GM23248 (cell line): ENCODE results near the gene ZSWIM5. TPM values are rescaled to one million over a fixed set of nuclear protein-coding genes. Genes with fewer than 3 reads are reported as not detected.

Experiments used
- DNase-seq: peaks from one replicate; pipeline ENCODE4 v3.0.0-alpha.2; 2015
- H2AFZ ChIP-seq: fragments of 200-600 bp; sonication (generic); 2 replicates; pipeline ENCODE4 v1.6.1; 2016; ENCODE audit warnings: antibody characterized with exemption
- H3F3A ChIP-seq: fragments of 200-600 bp; sonication (generic); 2 replicates; pipeline ENCODE4 v1.6.1; 2016; ENCODE audit warnings: mild to moderate bottlenecking, antibody characterized with exemption, mixed run types; ENCODE audit not compliant: insufficient read depth
- H3K27ac ChIP-seq: fragments of 200-600 bp; sonication (generic); 2 replicates; pipeline ENCODE4 v1.5.1; 2016; ENCODE audit warnings: mild to moderate bottlenecking
- H3K27me3 ChIP-seq: fragments of 200-600 bp; sonication (generic); replicated peaks from 2 replicates; pipeline ENCODE4 v1.6.1; 2016; ENCODE audit warnings: mild to moderate bottlenecking; ENCODE audit not compliant: insufficient read depth
- H3K36me3 ChIP-seq: fragments of 200-600 bp; sonication (generic); 2 replicates; pipeline ENCODE4 v1.6.1; 2016; ENCODE audit warnings: low read depth, mild to moderate bottlenecking
- H3K4me1 ChIP-seq: fragments of 200-600 bp; sonication (generic); 2 replicates; pipeline ENCODE4 v1.6.1; 2016; ENCODE audit warnings: mild to moderate bottlenecking; ENCODE audit not compliant: insufficient read depth
- H3K4me2 ChIP-seq: fragments of 200-600 bp; sonication (generic); one replicate; pipeline ENCODE4 v1.6.1; 2016; ENCODE audit warnings: mild to moderate bottlenecking; ENCODE audit not compliant: unreplicated experiment
- H3K4me3 ChIP-seq: fragments of 200-600 bp; sonication (generic); 2 replicates; pipeline ENCODE4 v1.5.1; 2016; ENCODE audit warnings: mild to moderate bottlenecking
- H3K79me2 ChIP-seq: fragments of 200-600 bp; sonication (generic); 2 replicates; pipeline ENCODE4 v1.6.1; 2016; ENCODE audit warnings: mild to moderate bottlenecking; ENCODE audit not compliant: insufficient read depth
- H3K9ac ChIP-seq: fragments of 200-600 bp; sonication (generic); 2 replicates; pipeline ENCODE4 v1.6.1; 2016; ENCODE audit warnings: mild to moderate bottlenecking
- H3K9me2 ChIP-seq: fragments of 200-600 bp; sonication (generic); 2 replicates; pipeline ENCODE4 v1.6.1; 2016; ENCODE audit warnings: mixed run types, mild to moderate bottlenecking, moderate library complexity; ENCODE audit not compliant: insufficient read depth
- H3K9me3 ChIP-seq: fragments of 200-600 bp; sonication (generic); one replicate; pipeline ENCODE4 v1.6.1; 2017; ENCODE audit warnings: low read depth
- H4K20me1 ChIP-seq: fragments of 200-600 bp; sonication (generic); 2 replicates; pipeline ENCODE4 v1.6.0; 2016; ENCODE audit not compliant: insufficient read depth
- EZH2 ChIP-seq: fragments of 200-600 bp; sonication (generic); IDR thresholded peaks from 2 replicates; pipeline ENCODE4 v1.6.1; 2018; ENCODE audit warnings: antibody characterized with exemption, mild to moderate bottlenecking; ENCODE audit not compliant: insufficient read depth, poor library complexity, severe bottlenecking
- EZH2phosphoT487 ChIP-seq: fragments of 200-600 bp; sonication (generic); IDR thresholded peaks from 2 replicates; pipeline ENCODE4 v1.6.1; 2018; ENCODE audit warnings: antibody characterized with exemption, moderate library complexity, mild to moderate bottlenecking, low read depth; ENCODE audit not compliant: insufficient read depth
- WGBS, 2 experiments: methylation state at CpG; one replicate each; pipeline ENCODE4 v1.1.6; 2015 to 2017; ENCODE audit warnings: low lambda C conversion rate in 2 of 2, low coverage in 1 of 2; ENCODE audit errors: missing lambda C conversion rate in 2 of 2; 5-methylcytosine and 5-hydroxymethylcytosine counted together
- in situ Hi-C: fragments of 300-500 bp; cut with MboI; formaldehyde crosslinking; loops from 2 replicates; pipeline ENCODE4 v1.15.0; 2020
- polyA plus RNA-seq: library from polyadenylated mRNA; unstranded; fragments of >200 nt; fragmentation: Nextera tagmentation; extraction: Ambion mirVana; gene quantifications from 2 replicates; pipeline ENCODE4 v1.2.1, GENCODE V29; 2016
- total RNA-seq: library from RNA; depleted of rRNA; stranded (reverse); fragments of >200 nt; shearing (Covaris generic); gene quantifications from 2 replicates; pipeline ENCODE4 v1.2.3, GENCODE V29; 2014

The ZSWIM5 gene
- total and polyA plus RNA-seq, 2 experiments from 2014 or later, result 0.06 to 0.54 TPM

DNA sequence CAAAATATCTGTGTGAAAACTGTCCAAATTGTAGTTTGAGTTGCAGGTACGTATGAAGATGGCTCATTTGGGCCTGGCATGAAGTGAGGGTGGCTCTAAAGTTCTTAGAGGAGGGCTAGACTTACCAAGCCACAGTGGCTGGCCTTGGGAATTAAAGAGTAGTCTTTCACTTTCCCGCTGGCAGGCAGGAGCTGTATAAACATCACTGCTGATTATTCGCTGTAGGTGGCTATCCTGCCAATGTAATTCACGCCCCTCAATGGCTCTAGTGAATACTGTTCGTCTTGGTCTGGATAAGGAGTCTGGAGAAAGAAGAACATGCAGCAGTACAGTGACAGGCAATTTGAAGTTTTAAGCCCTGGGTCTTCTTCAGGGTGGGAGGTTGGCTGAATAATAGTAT, 163.3 kb downstream of the ZSWIM5 start:
- DNase-seq, result no peak
- in situ Hi-C loops, result no loop called here
- Histone ChIP-seq H3K4me1 (no peaks in the 10 kb centered on the region), H2AFZ (no peak overlapping the region), H3K4me2 (no peak overlapping the region), H4K20me1 (no peaks in the 10 kb centered on the region), H3K9ac (no peak overlapping the region), H3K27me3 (no peaks in the 10 kb centered on the region), H3K36me3 (no peaks in the 10 kb centered on the region), H3K9me3 (no peaks in the 10 kb centered on the region), H3K4me3 (no peak overlapping the region), H3F3A (no peaks in the 10 kb centered on the region), H3K27ac (no peak overlapping the region), H3K9me2 (no peaks in the 10 kb centered on the region), H3K79me2 (no peaks in the 10 kb centered on the region)
- TF ChIP-seq EZH2phosphoT487, result no peak
- TF ChIP-seq EZH2, result no peak
- WGBS, 2 experiments, result 72 to 80% methylated on average over 5 of the region's 5 CpGs

DNA sequence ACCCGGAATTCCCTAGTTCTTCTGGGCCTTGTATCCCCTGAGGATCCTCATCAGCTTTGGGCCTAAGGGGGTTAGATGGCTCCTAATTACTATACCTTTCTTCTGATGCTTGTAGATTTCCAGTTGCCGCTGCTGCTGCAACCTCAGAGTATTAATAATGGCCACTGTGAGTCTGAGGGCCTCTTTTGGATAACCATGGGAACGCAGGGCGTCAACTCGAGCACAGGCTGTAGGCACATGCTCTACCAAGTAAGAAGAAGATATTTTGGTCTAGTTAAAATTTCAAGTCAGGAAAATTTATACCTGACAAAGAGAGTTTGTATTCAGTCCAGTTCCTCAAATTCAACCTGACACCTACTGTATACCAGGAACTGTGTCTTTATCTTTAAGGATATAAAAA, 166.1 kb downstream of the ZSWIM5 start:
- TF ChIP-seq EZH2phosphoT487 (no peak), EZH2 (no peak)
- Histone ChIP-seq H2AFZ (no peak overlapping the region), H3K4me2 (no peak overlapping the region), H3K36me3 (no peaks in the 10 kb centered on the region), H3K4me3 (no peak overlapping the region), H4K20me1 (no peaks in the 10 kb centered on the region), H3K9me2 (no peaks in the 10 kb centered on the region), H3K9ac (no peak overlapping the region), H3K27ac (no peak overlapping the region), H3K27me3 (no peaks in the 10 kb centered on the region), H3K79me2 (no peaks in the 10 kb centered on the region), H3K9me3 (no peaks in the 10 kb centered on the region), H3F3A (no peaks in the 10 kb centered on the region), H3K4me1 (no peaks in the 10 kb centered on the region)
- no peak for DNase-seq
- 91 to 94% methylated on average over 5 of the region's 5 CpGs for WGBS, 2 experiments
- in situ Hi-C loops, result no loop called here

DNA sequence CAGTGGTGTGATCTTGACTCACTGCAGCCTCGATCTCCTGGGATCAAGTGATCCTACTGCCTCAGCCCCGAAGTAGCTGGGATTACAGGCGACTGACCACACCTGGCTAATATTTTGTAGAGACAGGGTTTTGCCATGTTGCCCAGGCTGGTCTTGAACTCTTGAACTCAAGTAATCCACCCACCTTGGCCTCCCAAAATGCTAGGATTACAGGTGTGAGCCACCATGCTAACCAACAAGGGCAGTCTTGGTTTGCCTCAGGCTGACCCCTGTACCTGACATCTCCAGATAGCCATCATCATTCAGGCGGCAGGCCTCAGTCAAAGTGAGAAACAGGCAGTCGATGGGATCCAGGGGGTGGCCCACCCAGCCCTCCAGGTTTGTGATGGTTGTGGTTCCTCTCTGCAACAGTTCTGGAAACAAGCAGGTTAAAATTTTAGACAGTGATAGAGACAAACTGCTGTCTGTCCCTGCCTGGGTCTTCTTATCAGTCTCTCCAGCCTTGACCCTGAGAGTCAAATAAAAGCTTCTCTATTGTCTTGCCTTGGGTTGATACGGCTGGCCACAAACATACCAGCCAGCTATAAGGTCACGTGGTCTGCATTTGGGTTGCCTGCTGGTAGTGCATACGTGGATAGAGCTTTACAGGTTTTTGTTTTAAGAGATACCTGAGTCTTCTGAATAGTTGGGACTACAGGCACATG, 167.6 kb downstream of the ZSWIM5 start:
- Histone ChIP-seq H3K27ac (no peak overlapping the region), H3K79me2 (no peaks in the 10 kb centered on the region), H3K9me2 (no peaks in the 10 kb centered on the region), H3K4me2 (no peak overlapping the region), H3K4me1 (no peaks in the 10 kb centered on the region), H3K9ac (no peak overlapping the region), H2AFZ (no peak overlapping the region), H3K4me3 (no peak overlapping the region), H3K36me3 (no peaks in the 10 kb centered on the region), H3K27me3 (no peaks in the 10 kb centered on the region), H3K9me3 (no peaks in the 10 kb centered on the region), H3F3A (no peaks in the 10 kb centered on the region), H4K20me1 (no peaks in the 10 kb centered on the region)
- no peak for TF ChIP-seq EZH2
- no peak for TF ChIP-seq EZH2phosphoT487
- 65 to 75% methylated on average over 8 of the region's 8 CpGs for WGBS, 2 experiments
- in situ Hi-C loops, result no loop called here
- DNase-seq, result no peak

DNA sequence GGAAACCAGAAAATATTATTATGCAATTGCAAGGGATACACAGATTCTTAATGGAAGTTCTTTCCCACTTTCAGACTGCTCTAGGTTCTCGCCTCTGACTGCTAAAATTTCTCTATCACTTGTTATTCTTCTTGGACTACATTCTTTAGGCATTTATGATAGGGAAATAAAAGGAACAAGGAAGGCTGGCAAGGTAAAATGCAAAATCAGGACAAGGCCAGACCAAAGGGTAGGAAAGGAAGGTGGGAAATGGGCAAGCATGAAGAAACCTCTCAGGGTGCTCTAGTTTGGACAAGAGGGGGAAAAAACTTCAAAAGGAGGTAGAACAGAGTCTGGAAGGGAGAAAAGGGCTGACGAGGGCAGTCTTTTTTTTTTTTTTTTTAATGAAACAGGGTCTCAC, 168.2 kb downstream of the ZSWIM5 start:
- TF ChIP-seq EZH2 (no peak), EZH2phosphoT487 (no peak)
- H3K9me2 ChIP-seq, result no peaks in the 10 kb centered on the region
- no peak overlapping the region for H2AFZ ChIP-seq
- H3K27ac ChIP-seq, result no peak overlapping the region
- no peaks in the 10 kb centered on the region for H3K27me3 ChIP-seq
- no peaks in the 10 kb centered on the region for H3K79me2 ChIP-seq
- H3K4me3 ChIP-seq, result no peak overlapping the region
- H3K9me3 ChIP-seq, result no peaks in the 10 kb centered on the region
- no peaks in the 10 kb centered on the region for H3F3A ChIP-seq
- WGBS, 2 experiments, result 71 to 75% methylated on average over 2 of the region's 2 CpGs
- DNase-seq, result no peak
- H4K20me1 ChIP-seq, result no peaks in the 10 kb centered on the region
- in situ Hi-C loops, result no loop called here
- H3K4me1 ChIP-seq, result no peaks in the 10 kb centered on the region
- H3K9ac ChIP-seq, result no peak overlapping the region
- H3K36me3 ChIP-seq, result no peaks in the 10 kb centered on the region
- no peak overlapping the region for H3K4me2 ChIP-seq

DNA sequence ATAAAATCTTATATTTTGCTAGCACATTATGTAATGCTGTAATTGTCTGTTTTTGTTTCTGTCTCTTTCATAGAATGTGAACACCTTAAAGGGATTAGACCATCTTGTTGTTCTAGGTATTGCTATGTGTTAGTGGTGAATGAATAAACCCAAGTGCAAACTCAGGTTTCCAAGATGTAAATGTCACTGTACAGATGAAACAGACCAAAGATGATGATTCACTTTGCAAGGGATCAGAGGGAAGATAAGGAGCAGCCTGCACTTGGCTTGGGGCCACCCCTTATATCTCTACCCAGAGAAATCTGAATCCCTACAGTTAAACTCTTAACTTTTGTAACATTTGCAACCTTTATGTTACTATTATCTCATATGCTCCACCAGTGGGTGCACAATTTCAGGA, 168.9 kb downstream of the ZSWIM5 start:
- TF ChIP-seq EZH2 (no peak), EZH2phosphoT487 (no peak)
- Histone ChIP-seq H2AFZ (no peak overlapping the region), H3F3A (no peaks in the 10 kb centered on the region), H3K9me3 (no peaks in the 10 kb centered on the region), H3K4me2 (no peak overlapping the region), H3K79me2 (no peaks in the 10 kb centered on the region), H4K20me1 (no peaks in the 10 kb centered on the region), H3K4me3 (no peak overlapping the region), H3K27ac (no peak overlapping the region), H3K9me2 (no peaks in the 10 kb centered on the region), H3K4me1 (no peaks in the 10 kb centered on the region), H3K9ac (no peak overlapping the region), H3K36me3 (no peaks in the 10 kb centered on the region), H3K27me3 (no peaks in the 10 kb centered on the region)
- DNase-seq, result peak; percentile 7
- in situ Hi-C loops, result no loop called here
